Ammon's horn (tissue), 1 donor: ENCODE measurements around the gene BST1.
"Not testable (repeated sequence)": the region's sequence is repeated elsewhere in the genome, so short reads cannot be mapped to it uniquely, and the experiment has no call there.

Experiments
- DNase-seq: peaks from one replicate; pipeline ENCODE4 v3.0.0-alpha.2; 2016; ENCODE audit warnings: low spot score

BST1 gene

DNA sequence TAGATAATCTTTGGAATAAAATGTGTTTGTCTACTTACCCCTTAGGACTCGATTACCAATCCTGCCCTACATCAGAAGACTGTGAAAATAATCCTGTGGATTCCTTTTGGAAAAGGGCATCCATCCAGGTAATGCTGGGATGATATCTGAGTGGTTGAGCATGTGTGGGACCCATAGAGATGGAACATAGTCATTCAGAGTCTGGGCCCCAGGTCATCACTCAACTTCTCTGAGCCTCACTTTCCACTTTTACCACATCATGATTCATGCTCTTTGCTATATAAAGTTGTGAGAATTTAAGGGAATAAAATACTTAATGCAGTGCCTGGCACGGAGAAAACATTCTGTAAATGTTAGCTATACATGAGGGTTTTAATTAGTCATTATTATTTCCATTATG, 8.9 kb downstream of the BST1 start:
- DNase-seq: no peak

GRCh38 chr4:15712214-15712613, 9.3 kb downstream of the BST1 start:
- DNase-seq: no peak

GRCh38 chr4:15714141-15714540, 11.3 kb downstream of the BST1 start:
- DNase-seq: no peak

GRCh38 chr4:15714646-15715435, 12.0 kb downstream of the BST1 start:
- no peak for DNase-seq

- DNase-seq: no peak
Measured at GRCh38 chr4:15716115-15716514, 13.2 kb downstream of the BST1 start.

GRCh38 chr4:15717086-15717485, 14.2 kb downstream of the BST1 start:
- DNase-seq: no peak

GRCh38 chr4:15717657-15718416, 15.0 kb downstream of the BST1 start:
- DNase-seq: no peak

GRCh38 chr4:15718465-15718864, 15.6 kb downstream of the BST1 start:
- DNase-seq: no peak

DNA sequence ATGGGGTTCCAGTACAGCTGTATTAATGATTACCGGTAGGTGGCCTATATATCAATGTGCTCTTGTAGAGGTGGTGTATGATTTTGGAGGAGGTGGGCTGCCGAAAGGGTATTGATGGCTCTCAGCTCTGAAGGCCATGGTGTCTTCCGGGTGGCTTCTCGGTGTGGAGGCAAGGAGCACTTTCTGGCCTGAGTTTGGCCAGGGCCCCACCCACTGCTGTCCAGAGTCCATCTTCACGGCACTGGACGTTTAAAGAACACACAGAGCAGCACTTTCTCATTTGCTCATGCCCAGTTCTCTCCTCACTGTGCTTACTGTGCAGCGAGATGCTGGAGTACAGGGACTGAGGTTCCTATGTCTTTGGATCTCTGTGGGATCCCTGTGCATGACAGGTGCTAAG, 16.1 kb downstream of the BST1 start:
- no peak for DNase-seq

DNA sequence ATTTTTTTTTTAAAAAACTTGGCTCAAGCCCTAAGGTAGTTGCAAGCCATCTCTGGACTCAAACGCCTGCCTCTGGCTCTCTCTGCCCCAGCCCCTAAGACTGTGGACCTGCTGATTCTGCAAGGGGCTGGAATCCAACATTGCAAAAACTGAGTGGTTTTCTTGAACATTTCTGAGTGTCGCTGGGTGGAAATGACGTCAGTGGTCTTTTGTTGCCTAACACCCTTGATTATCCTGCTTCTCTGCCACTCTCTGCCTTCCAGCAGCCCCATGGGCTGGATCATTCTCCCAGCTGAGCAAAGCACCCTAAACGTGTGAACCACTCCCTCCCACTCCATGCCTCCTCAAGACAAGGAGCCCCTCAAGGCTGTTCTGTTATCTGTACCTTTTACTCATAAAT, 16.6 kb downstream of the BST1 start:
- DNase-seq: no peak

- DNase-seq: no peak
Measured at GRCh38 chr4:15720851-15721250, 18.0 kb downstream of the BST1 start.

GRCh38 chr4:15725608-15726007, 22.7 kb downstream of the BST1 start:
- DNase-seq: no peak

- peak; percentile 63 for DNase-seq
Measured at GRCh38 chr4:15729910-15730533, 27.2 kb downstream of the BST1 start.

DNA sequence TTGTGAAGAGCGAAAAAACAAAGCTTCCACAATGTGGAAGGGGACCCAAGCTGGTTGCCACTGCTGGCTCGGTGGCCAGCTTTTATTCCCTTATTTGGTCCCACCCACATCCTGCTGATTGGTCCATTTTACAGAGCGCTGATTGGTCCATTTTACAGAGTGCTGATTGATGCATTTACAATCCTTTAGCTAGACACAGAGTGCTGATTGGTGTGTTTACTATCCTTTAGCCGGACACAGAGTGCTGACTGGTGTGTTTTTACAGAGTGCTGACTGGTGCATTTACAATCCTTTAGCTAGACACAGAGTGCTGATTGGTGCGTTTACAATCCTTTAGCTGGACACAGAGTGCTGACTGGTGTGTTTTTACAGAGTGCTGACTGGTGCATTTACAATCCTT, 30.2 kb downstream of the BST1 start:
- not testable (repeated sequence) for DNase-seq

DNA sequence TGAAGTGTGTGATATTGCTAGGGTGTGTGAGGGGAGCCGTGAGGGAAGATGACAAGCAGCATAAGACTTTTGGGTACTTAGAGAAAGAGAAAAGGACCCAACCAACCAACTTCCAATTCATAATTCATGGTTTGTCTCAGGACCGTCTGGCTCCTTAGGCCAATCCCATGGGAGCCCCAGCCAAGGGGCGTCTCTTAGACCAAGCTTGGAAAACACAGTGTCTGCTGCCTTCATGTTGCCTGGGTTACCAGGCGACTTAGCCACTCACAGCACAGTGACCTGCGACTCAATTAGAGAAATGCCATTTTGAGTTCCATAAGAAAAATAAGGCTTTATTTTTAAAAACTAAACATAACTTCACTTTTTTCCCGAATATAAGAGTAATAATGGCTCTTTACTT, 32.7 kb downstream of the BST1 start:
- peak; percentile 21 for DNase-seq

GRCh38 chr4:15736514-15737050, 33.7 kb downstream of the BST1 start:
- no peak for DNase-seq

- peak; percentile 16 for DNase-seq
Measured at GRCh38 chr4:15737255-15737654, 34.4 kb downstream of the BST1 start.

DNA sequence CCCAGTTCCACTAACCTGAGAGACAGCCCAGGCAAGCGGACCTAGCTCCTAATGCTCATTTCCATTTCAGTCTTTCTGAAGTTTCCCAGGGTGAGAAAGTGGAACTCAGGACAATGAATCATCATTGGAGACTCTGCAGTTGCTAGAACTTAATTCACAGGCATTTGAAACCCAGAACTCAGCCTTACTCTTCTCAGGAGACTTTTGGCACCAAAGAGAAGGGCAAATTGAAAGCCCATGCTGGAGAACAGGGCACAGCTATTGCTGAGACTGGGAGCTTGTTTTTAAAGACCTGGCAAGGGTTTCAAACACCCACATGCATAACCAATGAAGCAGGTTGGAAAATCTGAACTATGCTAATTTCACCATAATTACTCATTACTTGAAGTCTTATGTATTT, 36.0 kb downstream of the BST1 start:
- DNase-seq: peak; percentile 43

DNA sequence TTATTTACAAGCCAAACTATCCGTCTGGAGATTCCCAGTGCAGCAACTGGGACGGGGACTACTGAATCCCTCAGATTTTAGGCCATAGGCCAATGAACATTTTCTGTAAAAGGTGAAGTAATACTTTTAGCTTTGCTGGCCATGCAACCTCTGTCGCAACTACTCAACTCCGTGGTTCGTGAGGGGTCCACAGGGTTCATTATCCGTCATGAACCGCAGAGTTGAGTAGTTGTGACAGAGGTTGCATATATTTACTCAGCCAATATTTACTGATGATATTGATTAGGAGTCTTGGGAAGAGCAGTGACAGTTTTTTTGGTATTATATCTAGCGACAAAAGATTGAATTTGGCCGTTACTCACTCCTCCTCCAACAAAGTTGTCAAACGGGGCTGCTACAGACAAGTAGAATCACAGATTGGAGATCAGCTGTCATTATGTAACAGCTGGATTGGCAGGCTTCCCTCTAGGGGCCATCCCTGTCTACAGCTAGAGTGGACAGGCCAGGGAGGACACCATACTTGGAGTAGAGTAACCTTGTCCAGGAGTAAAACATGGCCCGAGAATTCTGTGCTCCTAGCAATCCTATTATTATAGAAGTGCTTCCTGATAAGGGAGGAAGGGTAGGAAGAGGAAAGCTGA, 38.0 kb downstream of the BST1 start:
- DNase-seq: no peak

GRCh38 chr4:15742083-15742582, 39.3 kb downstream of the BST1 start:
- no peak for DNase-seq

DNA sequence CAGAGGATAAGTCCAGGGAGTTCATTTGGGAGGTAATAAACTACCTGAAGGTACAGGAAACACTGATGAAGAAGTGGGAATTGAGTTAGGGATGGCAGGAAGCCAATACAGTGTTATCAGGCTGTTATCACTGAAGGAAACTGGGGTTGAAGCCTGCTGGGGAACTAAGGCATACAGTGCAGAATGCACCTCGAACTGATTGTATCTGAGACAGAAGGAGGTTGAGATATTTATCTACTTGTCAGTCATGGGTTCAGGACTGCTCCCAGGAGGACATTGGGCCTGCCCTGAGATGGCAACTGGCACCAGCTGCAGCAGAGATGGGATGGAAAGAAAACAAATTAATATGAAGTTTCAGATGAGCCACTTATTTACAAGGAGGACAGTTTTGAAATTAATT, 39.8 kb downstream of the BST1 start:
- DNase-seq: no peak

DNA sequence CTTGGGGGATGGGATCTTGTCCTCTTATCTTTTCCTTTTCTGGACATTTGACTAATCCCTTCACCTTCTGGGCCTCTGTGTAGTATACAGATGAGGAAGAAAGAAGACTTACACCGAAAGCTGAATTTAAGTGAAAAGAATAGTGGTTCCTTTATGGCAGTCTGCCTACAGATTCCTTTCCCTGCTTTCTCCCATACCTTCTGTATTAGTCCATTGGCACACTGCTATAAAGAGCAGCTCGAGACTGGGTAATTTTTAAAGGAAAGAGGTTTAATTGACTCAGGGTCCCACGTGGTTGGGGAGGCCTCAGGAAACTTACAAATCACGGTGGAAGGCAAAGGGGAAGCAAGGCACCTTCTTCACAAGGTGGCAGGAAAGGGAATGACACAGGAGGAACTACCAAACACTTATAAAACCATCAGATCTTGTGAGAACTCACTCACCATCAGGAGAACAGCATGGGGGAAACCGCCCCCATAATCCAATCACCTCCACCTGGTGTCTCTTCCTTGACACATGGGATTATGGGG, 41.2 kb downstream of the BST1 start:
- DNase-seq: no peak
